ENCODE results near the gene ACSM3. TPM values are rescaled to one million over a fixed set of nuclear protein-coding genes. Genes with fewer than 3 reads are reported as not detected.

The ACSM3 gene
- polyA plus RNA-seq, 1 of the 3 experiments (the other 2 are of a cell fraction) = 0.44 TPM

- CTCF ChIA-PET = interaction anchor here (1.2 to 5.1 kb wide), 4 partner anchors 13 to 1475 kb away, joined by 3 to 50 read pairs (median 4); no protein-coding TSS in a partner anchor
- POLR2A ChIA-PET = no interaction called here
These were observed 82.2 kb downstream of the ACSM3 start for GRCh38 chr16:20846030-20846429.

GRCh38 chr16:20846551-20846950 lies 82.7 kb downstream of the ACSM3 start:
- ChIA-PET CTCF (interaction anchor here (1.2 to 5.1 kb wide), 4 partner anchors 14 to 1474 kb away, joined by 3 to 50 read pairs (median 4); no protein-coding TSS in a partner anchor), POLR2A (no interaction called here)
- Histone ChIP-seq H3K4me3 (ENCODE audit: low read depth in 2 of 2, low read length in 1 of 2) (no peak overlapping the region), H2AFZ (ENCODE audit: low read depth) (no peak overlapping the region), H3K9ac (no peak overlapping the region), H3K4me2 (no peak overlapping the region), H3K9me3 (no peaks in the 10 kb centered on the region), H3K4me1 (ENCODE audit: control insufficient read depth in 1 of 2, insufficient read depth in 2 of 2, low read depth in 1 of 2, low read length in 1 of 2) (no peaks in the 10 kb centered on the region; a peak in 1 of 4 replicates), H3F3A (replicated peaks; ENCODE audit: insufficient read depth) (peaks cover 3% of the 10 kb centered on the region), H3K36me3 (replicated peaks in 1 of 2; ENCODE audit: control insufficient read depth in 1 of 2, insufficient read depth in 2 of 2, low read length in 1 of 2) (peaks cover 31 to 38% of the 10 kb centered on the region in 2 experiments), H3K79me2 (ENCODE audit: insufficient read depth) (no peaks in the 10 kb centered on the region), H3K27me3 (ENCODE audit: insufficient read depth) (no peaks in the 10 kb centered on the region), H3K27ac (ENCODE audit: low read depth in 2 of 2, low read length in 1 of 2) (no peak overlapping the region), H3K9me2 (no peaks in the 10 kb centered on the region), H4K20me1 (ENCODE audit: insufficient read depth) (no peaks in the 10 kb centered on the region)
- DNase-seq = no peak
- TF ChIP-seq SIN3A (IDR thresholded peaks at IDR 0.05; ENCODE audit: borderline replicate concordance, low read depth, low read length) (no peak), ELF1 (IDR thresholded peaks at IDR 0.05) (no peak), MAX (IDR thresholded peaks at IDR 0.05; ENCODE audit: low read depth) (no peak), TCF12 (IDR thresholded peaks at IDR 0.05) (no peak), TAF1 (IDR thresholded peaks at IDR 0.05; ENCODE audit: borderline replicate concordance, low read depth, low read length) (no peak), POLR2AphosphoS5 (IDR thresholded peaks at IDR 0.05; ENCODE audit: low read depth, low read length) (no peak), USF1 (IDR thresholded peaks at IDR 0.05; ENCODE audit: borderline replicate concordance, low read depth) (no peak), CHD2 (IDR thresholded peaks at IDR 0.05; ENCODE audit: low read length, partially characterized antibody) (no peak), CTCF (IDR thresholded peaks at IDR 0.05) (no peak), YY1 (IDR thresholded peaks at IDR 0.05; ENCODE audit: low read depth) (no peak), FOXM1 (IDR thresholded peaks at IDR 0.05; ENCODE audit: low read depth) (no peak), IRF3 (IDR thresholded peaks at IDR 0.05; ENCODE audit: low read depth, low read length) (no peak), FOXJ3 (CRISPR knock-in tag; IDR thresholded peaks at IDR 0.05) (no peak), TEAD4 (IDR thresholded peaks at IDR 0.05; ENCODE audit: borderline replicate concordance, insufficient read depth) (no peak), JUND (IDR thresholded peaks at IDR 0.05) (no peak), MEF2A (IDR thresholded peaks at IDR 0.05; ENCODE audit: borderline replicate concordance, low read depth) (no peak), RXRA (IDR thresholded peaks at IDR 0.05; ENCODE audit: borderline replicate concordance, low read depth) (no peak), MXI1 (IDR thresholded peaks at IDR 0.05; ENCODE audit: low read depth, low read length) (no peak)

More at GRCh38 chr16:20846030-20846429, 82.2 kb downstream of the ACSM3 start:
- H3K9ac ChIP-seq = no peak overlapping the region
- WGBS (ENCODE audit: low lambda C conversion rate) = 92% methylated on average over 6 of the region's 6 CpGs
- H3K4me2 ChIP-seq = no peak overlapping the region
- TF ChIP-seq TAF1 (IDR thresholded peaks at IDR 0.05; ENCODE audit: borderline replicate concordance, low read depth, low read length) = no peak
- TF ChIP-seq MXI1 (IDR thresholded peaks at IDR 0.05; ENCODE audit: low read depth, low read length) = no peak
- no peak for TF ChIP-seq MEF2A (IDR thresholded peaks at IDR 0.05; ENCODE audit: borderline replicate concordance, low read depth)
- TF ChIP-seq CTCF (IDR thresholded peaks at IDR 0.05) = no peak
- no peak for TF ChIP-seq TCF12 (IDR thresholded peaks at IDR 0.05)
- no peak for TF ChIP-seq YY1 (IDR thresholded peaks at IDR 0.05; ENCODE audit: low read depth)
- TF ChIP-seq SMC3 (IDR thresholded peaks at IDR 0.05; ENCODE audit: low read depth, low read length) = no peak
- DNase-seq = no peak
- no peaks in the 10 kb centered on the region for H3K9me2 ChIP-seq
- no peak overlapping the region for H3K27ac ChIP-seq (ENCODE audit: low read depth in 2 of 2, low read length in 1 of 2)
- H3K79me2 ChIP-seq (ENCODE audit: insufficient read depth) = no peaks in the 10 kb centered on the region
- no peaks in the 10 kb centered on the region for H3K27me3 ChIP-seq (ENCODE audit: insufficient read depth)
- H3K9me3 ChIP-seq = no peaks in the 10 kb centered on the region
- H3K4me3 ChIP-seq (ENCODE audit: low read depth in 2 of 2, low read length in 1 of 2) = no peak overlapping the region
- H2AFZ ChIP-seq (ENCODE audit: low read depth) = no peak overlapping the region
- no peaks in the 10 kb centered on the region; a peak in 1 of 4 replicates for H3K4me1 ChIP-seq (ENCODE audit: control insufficient read depth in 1 of 2, insufficient read depth in 2 of 2, low read depth in 1 of 2, low read length in 1 of 2)
- peaks cover 3% of the 10 kb centered on the region for H3F3A ChIP-seq (replicated peaks; ENCODE audit: insufficient read depth)
- no peaks in the 10 kb centered on the region for H4K20me1 ChIP-seq (ENCODE audit: insufficient read depth)
- peaks cover 34 to 38% of the 10 kb centered on the region in 2 experiments for H3K36me3 ChIP-seq (replicated peaks in 1 of 2; ENCODE audit: control insufficient read depth in 1 of 2, insufficient read depth in 2 of 2, low read length in 1 of 2)
